HG03108 (cell line): ENCODE results near the gene ITGA5.

Experiments used
- ATAC-seq: cut with Tn5 transposase; IDR thresholded peaks from one replicate; pipeline ENCODE4 v1.9.1; 2021; ENCODE audit warnings: moderate library complexity; ENCODE audit not compliant: unreplicated experiment

Gene ITGA5

GRCh38 chr12:54431911-54432814 is 13.1 kb upstream of the ITGA5 start:
- no peak for ATAC-seq

- no peak for ATAC-seq
Observed at GRCh38 chr12:54430471-54431069, 11.5 kb upstream of the ITGA5 start.

GRCh38 chr12:54429014-54429471 is 10.0 kb upstream of the ITGA5 start:
- no peak for ATAC-seq

- ATAC-seq: no peak
Observed at GRCh38 chr12:54428050-54429013, 9.3 kb upstream of the ITGA5 start.

- no peak for ATAC-seq
Observed at GRCh38 chr12:54427106-54427505, 8.0 kb upstream of the ITGA5 start.

GRCh38 chr12:54426690-54427089 is 7.6 kb upstream of the ITGA5 start:
- no peak for ATAC-seq

- ATAC-seq: no peak
Observed at GRCh38 chr12:54425702-54426101, 6.6 kb upstream of the ITGA5 start.

- ATAC-seq: no peak
Observed at GRCh38 chr12:54424224-54424623, 5.2 kb upstream of the ITGA5 start.

- ATAC-seq: no peak
Observed at GRCh38 chr12:54423816-54424150, 4.7 kb upstream of the ITGA5 start.

- ATAC-seq: no peak
Observed at GRCh38 chr12:54421879-54422250, 2.8 kb upstream of the ITGA5 start.

- no peak for ATAC-seq
Observed at GRCh38 chr12:54421175-54421878, 2.3 kb upstream of the ITGA5 start.

- ATAC-seq: no peak
Observed at GRCh38 chr12:54420766-54421144, 1.7 kb upstream of the ITGA5 start.

- ATAC-seq: no peak
Observed at GRCh38 chr12:54418441-54419087, 502 bp downstream of the ITGA5 start.

GRCh38 chr12:54417712-54418440 is 1.2 kb downstream of the ITGA5 start:
- ATAC-seq: no peak

GRCh38 chr12:54416687-54417603 is 2.1 kb downstream of the ITGA5 start:
- no peak for ATAC-seq

GRCh38 chr12:54415221-54415929 is 3.7 kb downstream of the ITGA5 start:
- no peak for ATAC-seq

- peak; percentile 70 for ATAC-seq
Observed at GRCh38 chr12:54413284-54414190, 5.5 kb downstream of the ITGA5 start.
